Suprapubic skin (tissue), 4 donors: ENCODE results near the gene S100A14.

Source experiments
- CTCF ChIP-seq, 2 donors: fragments of 200-600 bp in 1 of 2; fragments of 450-650 bp in 1 of 2; sonication (generic) in 1 of 2; IDR thresholded peaks; one replicate each; pipeline ENCODE4 v1.5.1; 2016 to 2019; ENCODE audit warnings: antibody characterized with exemption in 2 of 2, mild to moderate bottlenecking in 1 of 2, moderate library complexity in 1 of 2
- EP300 ChIP-seq: sonication (generic); formaldehyde crosslinking; IDR thresholded peaks from one replicate; pipeline ENCODE4 v1.6.1; 2017; ENCODE audit warnings: antibody characterized with exemption
- POLR2AphosphoS5 ChIP-seq, 3 donors: sonication (generic); formaldehyde crosslinking; IDR thresholded peaks; one replicate each; pipeline ENCODE4 v1.6.1; 2017; ENCODE audit warnings: antibody characterized with exemption in 3 of 3

DNA sequence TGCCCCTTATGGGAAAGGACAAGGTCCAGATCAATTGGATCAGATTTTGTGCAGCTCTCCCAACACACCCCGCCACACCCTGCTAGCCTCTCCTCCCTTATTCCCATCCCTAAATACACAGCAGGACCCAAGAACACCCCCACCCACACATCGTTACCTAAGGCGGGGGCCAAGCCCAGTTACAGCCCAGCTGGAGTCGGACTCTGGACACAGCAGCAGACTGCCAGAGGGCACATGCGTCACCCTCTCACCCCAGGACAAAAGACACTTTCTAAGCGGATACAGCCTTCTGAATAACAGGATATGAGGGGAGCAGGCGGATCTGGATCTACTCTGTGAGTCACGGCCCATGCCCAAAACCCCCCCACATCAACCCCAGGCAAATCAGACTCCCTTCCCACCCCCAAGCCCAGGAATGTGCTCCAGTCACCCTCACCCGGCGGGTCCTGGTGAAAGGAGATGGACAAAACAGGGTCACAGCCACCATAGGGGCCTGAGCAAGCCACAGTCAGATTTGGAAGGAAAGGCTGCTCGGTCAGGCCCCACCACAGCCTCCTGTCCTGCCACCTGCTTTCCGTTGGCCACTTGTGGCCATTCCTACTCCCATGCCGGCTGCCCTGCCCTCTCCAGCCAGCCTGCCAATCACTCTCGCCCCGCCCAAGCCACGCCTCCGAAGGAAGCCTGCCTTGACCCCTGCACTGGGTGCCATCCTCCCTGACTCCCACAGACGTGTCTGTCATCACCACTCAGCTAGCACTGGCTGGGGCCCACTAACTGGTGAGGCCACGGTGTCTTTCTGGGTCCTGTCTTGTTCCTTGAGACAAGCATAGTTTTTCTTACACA, 7.2 kb downstream of the S100A14 start:
- TF ChIP-seq EP300, result no peak
- no peak for TF ChIP-seq CTCF (IDR thresholded peaks at IDR 0.05)
- TF ChIP-seq POLR2AphosphoS5 (IDR thresholded peaks at IDR 0.05), result no peak
